ENCODE results near the gene SLC25A26.

Gene SLC25A26

GRCh38 chr3:66229931-66230330 lies 9.1 kb downstream of the SLC25A26 start:
- Histone ChIP-seq H3K4me3 (ENCODE audit: low read length) (no peak overlapping the region), H3K4me1 (ENCODE audit: control insufficient read depth, insufficient read depth, low read length) (no peaks in the 10 kb centered on the region)

GRCh38 chr3:66233033-66233432 lies 12.2 kb downstream of the SLC25A26 start:
- Histone ChIP-seq H3K36me3 (ENCODE audit: control insufficient read depth, insufficient read depth, low read length) (no peaks in the 10 kb centered on the region), H3K9ac (ENCODE audit: low read length) (no peak overlapping the region), H3K4me1 (ENCODE audit: control insufficient read depth, insufficient read depth, low read length) (no peaks in the 10 kb centered on the region), H3K27me3 (ENCODE audit: control insufficient read depth, insufficient read depth, low read length) (no peaks in the 10 kb centered on the region), H3K27ac (ENCODE audit: low read depth, low read length) (no peak overlapping the region), H3K4me3 (ENCODE audit: low read length) (no peak overlapping the region)

More at GRCh38 chr3:66229931-66230330, 9.1 kb downstream of the SLC25A26 start:
- Histone ChIP-seq H3K36me3 (ENCODE audit: control insufficient read depth, insufficient read depth, low read length) (no peaks in the 10 kb centered on the region), H3K9ac (ENCODE audit: low read length) (no peak overlapping the region), H3K27me3 (ENCODE audit: control insufficient read depth, insufficient read depth, low read length) (no peaks in the 10 kb centered on the region), H3K27ac (ENCODE audit: low read depth, low read length) (no peak overlapping the region)

- Histone ChIP-seq H3K27me3 (ENCODE audit: control insufficient read depth, insufficient read depth, low read length) (no peaks in the 10 kb centered on the region), H3K27ac (ENCODE audit: low read depth, low read length) (no peak overlapping the region), H3K36me3 (ENCODE audit: control insufficient read depth, insufficient read depth, low read length) (no peaks in the 10 kb centered on the region), H3K4me3 (ENCODE audit: low read length) (no peak overlapping the region), H3K9ac (ENCODE audit: low read length) (no peak overlapping the region), H3K4me1 (ENCODE audit: control insufficient read depth, insufficient read depth, low read length) (no peaks in the 10 kb centered on the region)
Observed at GRCh38 chr3:66236281-66236680, 15.5 kb downstream of the SLC25A26 start.

GRCh38 chr3:66237552-66237951 lies 16.8 kb downstream of the SLC25A26 start:
- no peak overlapping the region for H3K27ac ChIP-seq (ENCODE audit: low read depth, low read length)

GRCh38 chr3:66239513-66240123 lies 18.8 kb downstream of the SLC25A26 start:
- H3K9ac ChIP-seq (ENCODE audit: low read length): no peak overlapping the region
- no peaks in the 10 kb centered on the region for H3K27me3 ChIP-seq (ENCODE audit: control insufficient read depth, insufficient read depth, low read length)
- no peak overlapping the region for H3K4me3 ChIP-seq (ENCODE audit: low read length)
- no peak overlapping the region for H3K27ac ChIP-seq (ENCODE audit: low read depth, low read length)
- H3K4me1 ChIP-seq (ENCODE audit: control insufficient read depth, insufficient read depth, low read length): no peaks in the 10 kb centered on the region
- H3K36me3 ChIP-seq (ENCODE audit: control insufficient read depth, insufficient read depth, low read length): peaks cover 2% of the 10 kb centered on the region

More at GRCh38 chr3:66237552-66237951, 16.8 kb downstream of the SLC25A26 start:
- H3K36me3 ChIP-seq (ENCODE audit: control insufficient read depth, insufficient read depth, low read length): no peaks in the 10 kb centered on the region
- H3K27me3 ChIP-seq (ENCODE audit: control insufficient read depth, insufficient read depth, low read length): no peaks in the 10 kb centered on the region
- no peaks in the 10 kb centered on the region for H3K4me1 ChIP-seq (ENCODE audit: control insufficient read depth, insufficient read depth, low read length)
- no peak overlapping the region for H3K4me3 ChIP-seq (ENCODE audit: low read length)
- H3K9ac ChIP-seq (ENCODE audit: low read length): no peak overlapping the region

- no peak overlapping the region for H3K27ac ChIP-seq (ENCODE audit: low read depth, low read length)
- no peak overlapping the region for H3K9ac ChIP-seq (ENCODE audit: low read length)
- no peaks in the 10 kb centered on the region for H3K27me3 ChIP-seq (ENCODE audit: control insufficient read depth, insufficient read depth, low read length)
- no peaks in the 10 kb centered on the region for H3K4me1 ChIP-seq (ENCODE audit: control insufficient read depth, insufficient read depth, low read length)
- H3K36me3 ChIP-seq (ENCODE audit: control insufficient read depth, insufficient read depth, low read length): peaks cover 2% of the 10 kb centered on the region
- H3K4me3 ChIP-seq (ENCODE audit: low read length): no peak overlapping the region
Observed at GRCh38 chr3:66241466-66241865, 20.7 kb downstream of the SLC25A26 start.

GRCh38 chr3:66242788-66243464 lies 22.1 kb downstream of the SLC25A26 start:
- H3K27ac ChIP-seq (ENCODE audit: low read depth, low read length): no peak overlapping the region
- H3K27me3 ChIP-seq (ENCODE audit: control insufficient read depth, insufficient read depth, low read length): no peaks in the 10 kb centered on the region
- no peaks in the 10 kb centered on the region for H3K4me1 ChIP-seq (ENCODE audit: control insufficient read depth, insufficient read depth, low read length)
- H3K36me3 ChIP-seq (ENCODE audit: control insufficient read depth, insufficient read depth, low read length): peaks cover 2% of the 10 kb centered on the region
- H3K4me3 ChIP-seq (ENCODE audit: low read length): no peak overlapping the region
- H3K9ac ChIP-seq (ENCODE audit: low read length): no peak overlapping the region

GRCh38 chr3:66248641-66249040 lies 27.8 kb downstream of the SLC25A26 start:
- H3K9ac ChIP-seq (ENCODE audit: low read length): no peak overlapping the region
- peaks cover 4% of the 10 kb centered on the region for H3K36me3 ChIP-seq (ENCODE audit: control insufficient read depth, insufficient read depth, low read length)
- no peaks in the 10 kb centered on the region for H3K27me3 ChIP-seq (ENCODE audit: control insufficient read depth, insufficient read depth, low read length)

GRCh38 chr3:66253790-66254620 lies 33.2 kb downstream of the SLC25A26 start:
- H3K4me1 ChIP-seq (ENCODE audit: control insufficient read depth, insufficient read depth, low read length): no peaks in the 10 kb centered on the region
- no peak overlapping the region for H3K27ac ChIP-seq (ENCODE audit: low read depth, low read length)
- no peaks in the 10 kb centered on the region for H3K27me3 ChIP-seq (ENCODE audit: control insufficient read depth, insufficient read depth, low read length)
- no peak overlapping the region for H3K9ac ChIP-seq (ENCODE audit: low read length)
- H3K4me3 ChIP-seq (ENCODE audit: low read length): no peak overlapping the region
- H3K36me3 ChIP-seq (ENCODE audit: control insufficient read depth, insufficient read depth, low read length): peaks cover 3% of the 10 kb centered on the region

More at GRCh38 chr3:66248641-66249040, 27.8 kb downstream of the SLC25A26 start:
- Histone ChIP-seq H3K27ac (ENCODE audit: low read depth, low read length) (no peak overlapping the region), H3K4me1 (ENCODE audit: control insufficient read depth, insufficient read depth, low read length) (no peaks in the 10 kb centered on the region), H3K4me3 (ENCODE audit: low read length) (no peak overlapping the region)

- no peak overlapping the region for H3K9ac ChIP-seq (ENCODE audit: low read length)
- no peak overlapping the region for H3K4me3 ChIP-seq (ENCODE audit: low read length)
- no peaks in the 10 kb centered on the region for H3K4me1 ChIP-seq (ENCODE audit: control insufficient read depth, insufficient read depth, low read length)
- H3K36me3 ChIP-seq (ENCODE audit: control insufficient read depth, insufficient read depth, low read length): peaks cover 3% of the 10 kb centered on the region
- no peak overlapping the region for H3K27ac ChIP-seq (ENCODE audit: low read depth, low read length)
- H3K27me3 ChIP-seq (ENCODE audit: control insufficient read depth, insufficient read depth, low read length): no peaks in the 10 kb centered on the region
Observed at GRCh38 chr3:66255865-66256264, 35.1 kb downstream of the SLC25A26 start.

- H3K9ac ChIP-seq (ENCODE audit: low read length): no peak overlapping the region
- H3K4me3 ChIP-seq (ENCODE audit: low read length): no peak overlapping the region
- no peaks in the 10 kb centered on the region for H3K4me1 ChIP-seq (ENCODE audit: control insufficient read depth, insufficient read depth, low read length)
- no peak overlapping the region for H3K27ac ChIP-seq (ENCODE audit: low read depth, low read length)
- H3K36me3 ChIP-seq (ENCODE audit: control insufficient read depth, insufficient read depth, low read length): no peaks in the 10 kb centered on the region
- no peaks in the 10 kb centered on the region for H3K27me3 ChIP-seq (ENCODE audit: control insufficient read depth, insufficient read depth, low read length)
Observed at GRCh38 chr3:66256806-66257205, 36.0 kb downstream of the SLC25A26 start.

GRCh38 chr3:66259566-66260255 lies 38.9 kb downstream of the SLC25A26 start:
- no peaks in the 10 kb centered on the region for H3K27me3 ChIP-seq (ENCODE audit: control insufficient read depth, insufficient read depth, low read length)
- no peaks in the 10 kb centered on the region for H3K36me3 ChIP-seq (ENCODE audit: control insufficient read depth, insufficient read depth, low read length)
- H3K27ac ChIP-seq (ENCODE audit: low read depth, low read length): no peak overlapping the region
- H3K4me1 ChIP-seq (ENCODE audit: control insufficient read depth, insufficient read depth, low read length): no peaks in the 10 kb centered on the region
- H3K9ac ChIP-seq (ENCODE audit: low read length): no peak overlapping the region
- H3K4me3 ChIP-seq (ENCODE audit: low read length): no peak overlapping the region
